ENCODE results near the gene SRSF5. TPM values are rescaled to one million over a fixed set of nuclear protein-coding genes. Genes with fewer than 3 reads are reported as not detected.
"Not testable (repeated sequence)": the region's sequence is repeated elsewhere in the genome, so short reads cannot be mapped to it uniquely, and the experiment has no call there.

SRSF5 gene
- total and polyA plus RNA-seq, 12 donors, result 144 to 912 (median 301) TPM

GRCh38 chr14:69811868-69812252, 44.9 kb downstream of the SRSF5 start:
- Histone ChIP-seq H3K36me3 (replicated peaks in 1 of 2) (no peaks in the 10 kb centered on the region), H3K4me1 (replicated peaks in 1 of 2) (no peaks in the 10 kb centered on the region), H3K9me3 (replicated peaks in 1 of 3) (no peaks in the 10 kb centered on the region), H3K27ac (no peak overlapping the region), H3K27me3 (no peaks in the 10 kb centered on the region), H3K4me3 (no peak overlapping the region)
- TF ChIP-seq POLR2A (IDR thresholded peaks at IDR 0.05), result no peak
- no peak for TF ChIP-seq CTCF (IDR thresholded peaks at IDR 0.05)
- DNase-seq, result no peak
- intact Hi-C loops (cut with DNase I), result no loop called here
- 80 to 87% (median 82%) methylated on average over 10 of the region's 10 CpGs for WGBS, 4 donors

- no peaks in the 10 kb centered on the region for H3K9me3 ChIP-seq (replicated peaks in 1 of 3)
- TF ChIP-seq CTCF (IDR thresholded peaks at IDR 0.05) (no peak), POLR2A (IDR thresholded peaks at IDR 0.05) (no peak)
- H3K27me3 ChIP-seq, result peaks cover 1% of the 10 kb centered on the region
- no peaks in the 10 kb centered on the region for H3K36me3 ChIP-seq (replicated peaks in 1 of 2)
- no peak overlapping the region for H3K27ac ChIP-seq
- DNase-seq, result no peak
- intact Hi-C loops (cut with DNase I), result no loop called here
- 80 to 85% (median 82%) methylated on average over 9 of the region's 9 CpGs for WGBS, 4 donors
- no peaks in the 10 kb centered on the region for H3K4me1 ChIP-seq (replicated peaks in 1 of 2)
- no peak overlapping the region for H3K4me3 ChIP-seq
Observed at GRCh38 chr14:69812711-69813110, 45.8 kb downstream of the SRSF5 start.

GRCh38 chr14:69813346-69813745, 46.4 kb downstream of the SRSF5 start:
- DNase-seq; intact Hi-C loops (cut with DNase I): not testable (repeated sequence)
- 71 to 89% (median 80%) methylated on average over 5 to 6 of the region's 6 CpGs for WGBS, 4 donors

GRCh38 chr14:69814397-69814796, 47.5 kb downstream of the SRSF5 start:
- Histone ChIP-seq H3K9me3 (replicated peaks in 1 of 3) (no peaks in the 10 kb centered on the region), H3K36me3 (replicated peaks in 1 of 2) (no peaks in the 10 kb centered on the region), H3K4me3 (no peak overlapping the region), H3K27me3 (peaks cover 11% of the 10 kb centered on the region), H3K27ac (no peak overlapping the region), H3K4me1 (replicated peaks in 1 of 2) (no peaks in the 10 kb centered on the region)
- DNase-seq, result no peak
- 55 to 75% (median 63%) methylated on average over 3 of the region's 3 CpGs for WGBS, 4 donors
- intact Hi-C loops (cut with DNase I), result no loop called here
- TF ChIP-seq POLR2A (IDR thresholded peaks at IDR 0.05) (no peak), CTCF (IDR thresholded peaks at IDR 0.05) (no peak)

More at GRCh38 chr14:69813346-69813745, 46.4 kb downstream of the SRSF5 start:
- H3K9me3 ChIP-seq (replicated peaks in 1 of 3); H3K27me3 ChIP-seq; H3K4me1 ChIP-seq (replicated peaks in 1 of 2); H3K36me3 ChIP-seq (replicated peaks in 1 of 2); H3K4me3 ChIP-seq; H3K27ac ChIP-seq: not testable (repeated sequence)

GRCh38 chr14:69815556-69815955, 48.6 kb downstream of the SRSF5 start:
- Histone ChIP-seq H3K4me1 (replicated peaks in 1 of 2) (no peaks in the 10 kb centered on the region), H3K9me3 (replicated peaks in 1 of 3) (no peaks in the 10 kb centered on the region), H3K27ac (no peak overlapping the region), H3K4me3 (no peak overlapping the region), H3K27me3 (peaks cover 12% of the 10 kb centered on the region), H3K36me3 (replicated peaks in 1 of 2) (no peaks in the 10 kb centered on the region)
- no peak for DNase-seq
- TF ChIP-seq POLR2A (IDR thresholded peaks at IDR 0.05) (no peak), CTCF (IDR thresholded peaks at IDR 0.05) (no peak)
- WGBS, 4 donors, result 52 to 65% (median 60%) methylated on average over 5 of the region's 5 CpGs
- intact Hi-C loops (cut with DNase I), result loop anchor here in 1 of 2 donors (5.0 kb wide), 1 partner anchor 212 kb away; no protein-coding TSS in a partner anchor
